GM20000 (cell line): ENCODE data around the gene SUPT3H.

Experiments
- DNase-seq: peaks from one replicate; pipeline ENCODE4 v3.0.0; 2012; ENCODE audit warnings: low spot score
- CTCF ChIP-seq: IDR thresholded peaks from 2 replicates; pipeline ENCODE4 v1.5.1; 2012; ENCODE audit warnings: mild to moderate bottlenecking, control low read depth; ENCODE audit errors: extremely low read depth, missing control alignments

The SUPT3H gene

GRCh38 chr6:45253453-45253852 is 124.3 kb downstream of the SUPT3H start:
- TF ChIP-seq CTCF = no peak
- DNase-seq = no peak

DNA sequence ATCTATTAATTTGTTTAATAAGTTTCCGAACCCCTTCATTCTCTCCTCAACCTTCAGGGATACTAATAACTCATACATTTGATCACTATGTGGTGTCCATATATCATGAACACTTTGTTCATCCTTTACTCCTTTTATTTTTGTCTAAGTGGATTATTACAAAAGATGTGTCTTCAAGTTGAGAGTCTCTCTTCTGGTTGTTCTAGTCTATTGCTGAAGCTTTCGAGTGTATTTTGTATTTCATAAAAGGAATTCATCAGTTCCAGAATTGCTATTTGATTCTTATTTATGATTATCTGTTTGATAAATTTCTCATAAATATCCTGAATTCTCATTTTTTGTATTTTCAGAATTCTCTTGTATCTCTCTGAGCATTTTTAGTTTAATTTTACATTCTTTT is 146.1 kb downstream of the SUPT3H start:
- no peak for DNase-seq
- TF ChIP-seq CTCF = no peak

DNA sequence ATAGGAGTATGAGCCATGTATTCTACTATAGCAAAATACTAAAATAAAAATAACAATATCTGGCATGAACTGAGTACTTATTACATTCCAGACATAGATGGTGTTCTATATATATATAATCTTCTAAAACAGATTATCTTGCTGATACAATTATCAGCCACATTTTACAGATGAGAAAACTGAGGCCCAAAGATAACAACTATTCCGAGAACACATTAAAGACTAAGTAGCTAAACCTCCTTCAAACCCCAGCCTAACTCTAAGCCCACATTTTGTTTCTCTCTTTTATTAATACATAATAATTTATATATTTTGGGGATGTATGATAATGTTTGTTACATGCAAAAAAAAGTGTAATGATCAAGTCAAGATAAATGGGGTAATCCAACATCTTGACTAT is 148.3 kb downstream of the SUPT3H start:
- DNase-seq = no peak
- no peak for TF ChIP-seq CTCF

DNA sequence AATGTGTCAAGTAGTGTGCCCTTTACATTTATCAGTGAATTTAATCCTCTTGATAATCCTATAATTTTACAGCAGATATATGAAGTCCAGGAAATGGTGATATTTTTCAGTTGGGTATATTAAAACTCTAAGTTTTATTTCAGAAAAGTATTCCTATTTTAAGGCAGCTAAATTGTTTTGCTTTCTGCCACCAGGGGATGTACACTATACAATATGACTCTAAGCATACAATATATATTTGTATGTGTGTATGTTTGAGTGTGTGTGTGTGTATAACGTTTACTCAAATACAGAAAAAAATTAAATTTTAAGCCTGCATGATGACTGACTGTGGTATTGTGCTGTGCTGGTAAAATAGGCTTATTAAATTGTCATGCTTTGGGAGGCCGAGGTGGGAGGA is 151.7 kb downstream of the SUPT3H start:
- no peak for TF ChIP-seq CTCF
- DNase-seq = no peak

GRCh38 chr6:45222380-45222779 is 155.4 kb downstream of the SUPT3H start:
- no peak for DNase-seq
- TF ChIP-seq CTCF = no peak

DNA sequence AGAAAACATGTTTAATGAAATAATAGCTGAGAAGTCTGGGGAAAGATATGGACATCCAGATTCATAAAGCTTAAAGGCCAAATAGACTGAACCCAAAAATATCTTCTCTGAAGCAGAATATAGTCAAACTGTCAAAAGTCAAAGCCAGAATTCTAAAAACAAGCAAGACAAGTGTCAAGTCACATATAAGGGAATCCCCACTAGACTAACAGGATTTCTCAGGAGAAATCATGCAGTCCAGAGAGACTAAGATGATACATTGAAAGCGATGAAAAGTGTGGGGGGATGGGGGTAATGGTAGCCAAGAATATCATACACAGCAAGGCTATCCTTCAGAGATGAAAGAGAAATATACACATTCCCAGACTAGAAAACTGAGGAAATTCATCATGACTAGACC is 162.0 kb downstream of the SUPT3H start:
- no peak for DNase-seq
- no peak for TF ChIP-seq CTCF

DNA sequence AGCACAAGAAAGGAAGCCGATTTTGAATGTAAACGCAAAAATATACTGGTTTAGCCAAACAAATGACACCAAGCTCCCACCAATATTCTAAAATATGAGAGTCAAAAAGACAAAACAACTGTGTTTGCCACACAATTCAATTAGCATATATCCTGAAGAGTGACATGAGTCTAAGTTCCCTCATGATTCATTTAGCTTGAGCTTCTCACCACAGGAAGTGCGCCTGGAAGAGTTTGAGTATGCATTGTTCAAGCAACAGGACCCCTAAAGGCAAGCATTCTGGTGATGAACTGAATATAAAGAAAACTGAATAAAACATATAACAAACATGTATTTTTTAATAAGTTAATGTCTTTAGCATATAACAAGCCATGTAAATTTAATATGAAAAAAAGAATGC is 164.8 kb downstream of the SUPT3H start:
- no peak for DNase-seq
- TF ChIP-seq CTCF = no peak
